HuH-7.5 (cell line): Measurements from ENCODE around the gene SEC14L2.
"Not testable (repeated sequence)": the region's sequence is repeated elsewhere in the genome, so short reads cannot be mapped to it uniquely, and the experiment has no call there.

Source experiments
- DNase-seq: peaks from one replicate; pipeline ENCODE4 v3.0.0; 2011; ENCODE audit warnings: low spot score

Gene SEC14L2

DNA sequence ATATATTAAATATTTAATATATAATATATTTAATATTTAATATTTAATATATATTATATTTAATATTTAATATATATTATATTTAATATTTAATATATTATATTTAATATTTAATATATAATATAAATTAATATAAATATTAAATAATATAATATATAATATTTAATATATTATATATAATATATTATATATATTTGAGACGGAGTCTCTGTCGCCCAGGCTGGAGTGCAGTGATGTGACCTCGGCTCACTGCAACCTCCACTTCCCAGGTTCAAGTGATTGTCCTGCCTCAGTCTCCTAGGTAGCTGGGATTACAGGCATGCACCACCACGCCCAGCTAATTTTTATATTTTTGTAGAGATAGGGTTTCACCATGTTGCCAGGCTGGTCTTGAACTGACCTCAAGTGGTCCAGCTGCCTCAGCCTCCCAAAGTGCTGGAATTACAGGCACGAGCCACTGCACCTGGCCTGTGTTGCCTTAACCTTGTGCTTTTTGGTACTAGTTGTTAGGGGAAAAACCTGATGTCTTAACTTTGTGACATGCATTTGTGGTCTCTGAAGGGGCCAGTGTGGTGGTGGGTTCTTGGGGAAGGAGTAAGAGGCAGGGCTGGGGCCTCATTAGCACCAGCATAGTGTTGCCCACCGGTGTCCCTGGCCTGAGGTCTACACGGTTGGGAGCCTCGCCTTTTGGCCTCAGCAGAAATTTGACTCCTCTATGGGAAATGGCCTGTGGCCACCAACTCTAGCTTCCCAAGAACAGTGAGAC is 58.4 kb downstream of the SEC14L2 start:
- no peak for DNase-seq

GRCh38 chr22:30457981-30458380 is 61.2 kb downstream of the SEC14L2 start:
- DNase-seq: no peak

DNA sequence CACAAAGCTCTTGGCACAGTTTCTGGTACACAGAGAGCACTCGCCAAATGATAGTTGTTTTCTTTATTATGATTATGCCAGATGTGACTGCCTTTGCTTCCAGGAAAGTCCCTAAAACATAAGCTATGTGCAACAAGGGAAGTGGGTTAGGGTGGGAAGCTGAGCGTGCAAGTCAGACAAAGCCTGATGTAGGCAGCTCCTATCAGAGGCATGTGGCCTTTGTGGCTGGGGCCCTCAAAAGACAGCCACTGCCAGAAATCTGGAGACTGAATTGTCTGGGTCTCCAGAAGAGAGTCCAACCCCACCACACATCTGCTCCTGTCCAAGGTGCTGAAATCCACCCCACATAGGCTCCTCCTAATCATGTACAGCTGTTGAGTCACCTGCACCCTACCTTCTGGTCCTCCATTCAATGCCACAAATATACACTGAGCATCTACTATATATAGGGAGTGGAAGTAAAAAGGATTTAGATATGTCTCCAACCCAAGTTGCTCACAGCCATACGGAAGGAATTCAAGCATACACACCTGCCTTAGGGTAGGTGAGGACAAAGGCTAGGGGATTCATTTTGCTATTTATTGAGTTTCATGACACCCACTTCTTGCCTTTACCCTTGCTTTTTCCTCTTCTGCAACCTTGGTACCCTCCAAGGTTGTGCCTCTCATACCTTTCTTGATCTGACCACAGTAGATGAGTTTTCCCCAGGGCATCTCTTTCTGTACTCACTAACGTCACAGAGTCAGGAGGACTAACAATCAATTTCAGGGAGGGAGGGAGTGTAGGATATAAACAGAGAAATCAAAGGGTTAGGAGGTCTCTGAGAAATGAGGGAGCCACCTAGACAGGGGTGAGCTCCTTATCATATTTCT is 62.6 kb downstream of the SEC14L2 start:
- no peak for DNase-seq

DNA sequence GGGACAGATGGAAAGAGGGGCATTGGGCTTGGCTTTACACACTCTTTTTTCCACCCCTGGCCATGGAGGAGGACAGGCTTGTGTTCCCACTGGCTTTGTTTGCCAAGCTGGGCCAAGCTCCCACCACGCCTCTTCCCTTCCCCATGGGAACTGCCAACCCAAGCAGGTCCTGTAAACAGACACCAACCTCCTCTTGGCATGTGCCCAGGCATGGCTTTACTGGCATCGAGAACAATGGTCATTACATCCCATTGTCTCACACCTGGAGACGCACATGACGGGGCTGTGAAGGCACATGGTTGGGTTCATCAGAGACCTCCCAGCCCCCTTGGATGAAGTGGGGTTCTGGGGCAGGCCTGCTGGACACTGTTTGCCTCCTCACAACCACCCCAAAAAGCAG is 63.3 kb downstream of the SEC14L2 start:
- no peak for DNase-seq

DNA sequence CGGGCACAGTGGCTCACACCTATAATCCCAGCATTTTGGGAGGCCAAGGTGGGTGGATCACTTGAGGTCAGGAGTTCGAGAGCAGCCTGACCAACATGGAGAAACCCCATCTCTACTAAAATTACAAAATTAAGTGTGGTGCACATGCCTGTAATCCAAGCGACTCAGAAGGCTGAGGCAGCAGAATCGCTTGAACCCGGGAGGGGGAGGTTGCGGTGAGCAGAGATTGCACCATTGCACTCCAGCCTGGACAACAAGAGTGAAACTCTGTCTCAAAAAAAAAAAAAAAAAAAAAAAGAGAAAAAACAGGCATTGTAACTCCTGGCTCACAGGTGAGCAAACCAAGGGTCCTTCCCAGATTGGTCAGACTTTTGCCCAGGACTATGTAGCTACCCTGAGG is 63.7 kb downstream of the SEC14L2 start:
- DNase-seq: not testable (repeated sequence)

- no peak for DNase-seq
These were observed 72.3 kb downstream of the SEC14L2 start for GRCh38 chr22:30469165-30469564.

GRCh38 chr22:30470655-30471054 is 73.8 kb downstream of the SEC14L2 start:
- no peak for DNase-seq

- no peak for DNase-seq
These were observed 74.9 kb downstream of the SEC14L2 start, which contains the start of gene SEC14L3 for GRCh38 chr22:30471616-30472318. SEC14L3 (minus strand) TSS chr22:30472017; CDS start chr22:30471958, 59 bp downstream.

DNA sequence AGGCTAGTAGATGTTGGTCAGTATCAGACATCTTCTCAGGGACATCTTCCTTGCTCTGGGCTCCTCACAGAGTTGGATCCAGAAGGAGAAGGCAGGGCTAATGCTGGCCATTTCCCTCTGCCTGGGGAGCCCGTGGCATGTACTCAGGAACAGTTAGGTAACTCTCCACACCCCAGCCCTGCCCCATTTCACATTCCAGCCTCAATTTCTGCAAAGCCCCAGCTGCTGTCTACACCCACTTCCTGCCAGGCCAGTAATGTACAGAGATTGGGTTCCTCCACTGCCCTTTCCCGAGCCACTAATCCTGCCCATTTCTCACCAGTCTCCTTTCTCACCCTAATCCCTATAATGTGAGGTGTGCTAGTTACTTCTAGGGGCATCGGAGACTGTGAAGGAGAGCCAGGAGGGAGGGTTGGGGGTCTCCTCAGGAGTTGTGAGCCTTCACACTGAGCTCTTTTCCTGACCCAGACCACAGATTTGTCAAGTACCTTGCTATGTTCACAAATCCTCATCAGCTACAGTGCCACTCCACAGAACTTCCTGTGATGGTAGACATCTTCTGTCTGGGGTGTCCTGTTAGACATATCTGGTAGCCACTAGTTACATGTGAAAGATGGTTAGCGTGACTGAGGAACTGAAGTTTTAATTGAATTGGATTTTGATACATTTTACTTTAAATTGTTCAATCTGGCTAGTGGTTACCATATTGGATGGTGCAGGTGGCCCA is 76.3 kb downstream of the SEC14L2 start:
- DNase-seq: no peak

DNA sequence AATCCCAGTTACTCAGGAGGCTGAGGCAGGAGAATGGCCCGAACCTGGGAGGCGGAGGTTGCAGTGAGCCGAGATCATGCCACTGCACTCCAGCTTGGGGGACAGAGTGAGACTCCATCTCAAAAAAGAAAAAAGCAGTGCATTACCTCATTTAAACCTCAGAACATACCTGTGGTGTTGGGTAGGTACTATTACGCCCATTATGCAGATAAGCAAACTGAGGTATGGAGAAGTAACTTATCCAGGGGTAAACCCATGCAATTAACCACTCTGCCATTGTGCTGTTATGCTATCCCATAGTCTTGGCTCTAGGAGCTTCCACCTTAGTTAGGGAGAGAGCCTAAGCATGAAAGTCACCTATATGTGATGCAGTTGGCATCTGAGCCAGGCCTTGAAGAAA is 77.3 kb downstream of the SEC14L2 start:
- DNase-seq: no peak
